Measurements from ENCODE around the gene BRICD5.

BRICD5 gene

GRCh38 chr16:2237102-2237482 is 26.4 kb upstream of the BRICD5 start:
- DNase-seq, result no peak

- DNase-seq, result no peak
Observed at GRCh38 chr16:2236337-2237101, 25.9 kb upstream of the BRICD5 start, which contains the start of gene DNASE1L2. TSS of gene DNASE1L2 (plus strand) at chr16:2236444. CDS start at chr16:2236817, 373 bp downstream.

- no peak for DNase-seq
Observed at GRCh38 chr16:2235695-2236336, 25.2 kb upstream of the BRICD5 start.

- no peak for DNase-seq
Observed at GRCh38 chr16:2235234-2235651, 24.6 kb upstream of the BRICD5 start.

GRCh38 chr16:2234813-2235170 is 24.1 kb upstream of the BRICD5 start:
- DNase-seq, result no peak

- DNase-seq, result no peak
Observed at GRCh38 chr16:2233872-2234812, 23.5 kb upstream of the BRICD5 start.

- DNase-seq, result no peak
Observed at GRCh38 chr16:2233046-2233775, 22.5 kb upstream of the BRICD5 start.

GRCh38 chr16:2232094-2232990 is 21.7 kb upstream of the BRICD5 start:
- no peak for DNase-seq

GRCh38 chr16:2231016-2231931 is 20.6 kb upstream of the BRICD5 start:
- no peak for DNase-seq

GRCh38 chr16:2230376-2230775 is 19.7 kb upstream of the BRICD5 start:
- no peak for DNase-seq

- no peak for DNase-seq
Observed at GRCh38 chr16:2229632-2230250, 19.1 kb upstream of the BRICD5 start.

- no peak for DNase-seq
Observed at GRCh38 chr16:2229091-2229490, 18.4 kb upstream of the BRICD5 start.

GRCh38 chr16:2228161-2228824 is 17.6 kb upstream of the BRICD5 start:
- DNase-seq, result no peak

- DNase-seq, result no peak
Observed at GRCh38 chr16:2226918-2227317, 16.3 kb upstream of the BRICD5 start.

- no peak for DNase-seq
Observed at GRCh38 chr16:2226245-2226793, 15.7 kb upstream of the BRICD5 start.

- no peak for DNase-seq
Observed at GRCh38 chr16:2223942-2224486, 13.4 kb upstream of the BRICD5 start.

GRCh38 chr16:2223221-2223941 is 12.7 kb upstream of the BRICD5 start, which contains the start of gene E4F1:
TSS of gene E4F1 (plus strand) at chr16:2223591. CDS start at chr16:2223614, 23 bp downstream.
- DNase-seq, result peak; percentile 94

- no peak for DNase-seq
Observed at GRCh38 chr16:2216330-2216729, 5.7 kb upstream of the BRICD5 start.

Measured in NCI-H526 treated with DMSO at 0.1 percent for 48 hours (cell line).